Trophoblast cell (in vitro differentiated cells and primary cell): ENCODE data around the gene CNOT1.
A peak's percentile ranks its signal among the peaks of the same experiment; 100 is the strongest.

Experiments used
- DNase-seq, 2 donors: peaks; one replicate each; pipeline ENCODE4 v3.0.0-alpha.2; 2016
- H2AFZ ChIP-seq: 2 replicates; pipeline ENCODE4 v1.6.1; 2013; ENCODE audit warnings: low read length, moderate library complexity, mild to moderate bottlenecking; ENCODE audit not compliant: insufficient read depth, poor library complexity
- H2AK5ac ChIP-seq: 2 replicates; pipeline ENCODE4 v1.6.1; 2013; ENCODE audit warnings: mild to moderate bottlenecking, low read length
- H2BK120ac ChIP-seq: 2 replicates; pipeline ENCODE4 v1.6.1; 2013; ENCODE audit warnings: low read length, mild to moderate bottlenecking, moderate library complexity; ENCODE audit not compliant: insufficient read depth, poor library complexity
- H2BK12ac ChIP-seq: 2 replicates; pipeline ENCODE4 v1.6.1; 2013; ENCODE audit warnings: mild to moderate bottlenecking, low read length, moderate library complexity
- H2BK5ac ChIP-seq: 2 replicates; pipeline ENCODE4 v1.6.1; 2013; ENCODE audit warnings: low read length, low read depth, moderate library complexity, mild to moderate bottlenecking; ENCODE audit not compliant: poor library complexity
- H3K14ac ChIP-seq: 2 replicates; pipeline ENCODE4 v1.6.1; 2013; ENCODE audit warnings: mild to moderate bottlenecking, low read length
- H3K18ac ChIP-seq: 2 replicates; pipeline ENCODE4 v1.6.1; 2013; ENCODE audit warnings: mild to moderate bottlenecking, low read length
- H3K23ac ChIP-seq: 2 replicates; pipeline ENCODE4 v1.6.1; 2013; ENCODE audit warnings: low read length
- H3K27ac ChIP-seq: 2 replicates; pipeline ENCODE4 v1.5.1; 2013; ENCODE audit warnings: low read depth, mild to moderate bottlenecking, inconsistent platforms, low read length, moderate library complexity
- H3K27me3 ChIP-seq: 2 replicates; pipeline ENCODE4 v1.6.1; 2013; ENCODE audit warnings: inconsistent platforms, mild to moderate bottlenecking, low read length, moderate library complexity; ENCODE audit not compliant: insufficient read depth
- H3K36me3 ChIP-seq, 2 experiments: 1 replicate in 1 of 2; 2 replicates in 1 of 2; pipeline ENCODE4 v1.6.1; 2013; ENCODE audit warnings: low read length in 2 of 2, mild to moderate bottlenecking in 2 of 2, moderate library complexity in 1 of 2; ENCODE audit not compliant: insufficient read depth in 2 of 2, control insufficient read depth in 1 of 2
- H3K4ac ChIP-seq: 2 replicates; pipeline ENCODE4 v1.6.1; 2013; ENCODE audit warnings: low read depth, mild to moderate bottlenecking, low read length, moderate library complexity
- H3K4me1 ChIP-seq, 2 experiments: 1 replicate in 1 of 2; 2 replicates in 1 of 2; pipeline ENCODE4 v1.6.1; 2013; ENCODE audit warnings: low read length in 2 of 2, mild to moderate bottlenecking in 2 of 2, moderate library complexity in 1 of 2; ENCODE audit not compliant: insufficient read depth in 2 of 2, control insufficient read depth in 1 of 2
- H3K4me2 ChIP-seq: 2 replicates; pipeline ENCODE4 v1.6.1; 2013; ENCODE audit warnings: inconsistent platforms, mild to moderate bottlenecking, low read length, moderate library complexity
- H3K4me3 ChIP-seq: 2 replicates; pipeline ENCODE4 v1.5.1; 2013; ENCODE audit warnings: mild to moderate bottlenecking, low read depth, low read length, inconsistent platforms
- H3K79me1 ChIP-seq: one replicate; pipeline ENCODE4 v1.6.1; 2013; ENCODE audit warnings: low read length
- H3K79me2 ChIP-seq: 2 replicates; pipeline ENCODE4 v1.6.1; 2013; ENCODE audit warnings: low read length, mild to moderate bottlenecking; ENCODE audit not compliant: control insufficient read depth, insufficient read depth, poor library complexity
- H3K9ac ChIP-seq: 2 replicates; pipeline ENCODE4 v1.6.1; 2013; ENCODE audit warnings: mild to moderate bottlenecking, low read length
- H3K9me3 ChIP-seq: 2 replicates; pipeline ENCODE4 v1.6.1; 2013; ENCODE audit warnings: low read depth, mild to moderate bottlenecking, control low read depth, inconsistent platforms, low read length; ENCODE audit not compliant: insufficient read depth
- H4K12ac ChIP-seq: 2 replicates; pipeline ENCODE4 v1.6.1; 2013; ENCODE audit warnings: low read depth, mild to moderate bottlenecking, low read length, moderate library complexity
- H4K8ac ChIP-seq: 2 replicates; pipeline ENCODE4 v1.6.1; 2013; ENCODE audit warnings: low read depth, mild to moderate bottlenecking, low read length, moderate library complexity
- H4K91ac ChIP-seq: one replicate; pipeline ENCODE4 v1.6.1; 2013; ENCODE audit warnings: low read depth, mild to moderate bottlenecking, low read length, moderate library complexity
- WGBS: extraction: QIAGEN DNeasy Blood & Tissue Kit; methylation state at CpG from one replicate; pipeline ENCODE4 v1.1.7; 2013; ENCODE audit warnings: missing lambda C conversion rate; ENCODE audit not compliant: insufficient read length, insufficient coverage; ENCODE audit errors: extremely low coverage; 5-methylcytosine and 5-hydroxymethylcytosine counted together

CNOT1 gene

DNA sequence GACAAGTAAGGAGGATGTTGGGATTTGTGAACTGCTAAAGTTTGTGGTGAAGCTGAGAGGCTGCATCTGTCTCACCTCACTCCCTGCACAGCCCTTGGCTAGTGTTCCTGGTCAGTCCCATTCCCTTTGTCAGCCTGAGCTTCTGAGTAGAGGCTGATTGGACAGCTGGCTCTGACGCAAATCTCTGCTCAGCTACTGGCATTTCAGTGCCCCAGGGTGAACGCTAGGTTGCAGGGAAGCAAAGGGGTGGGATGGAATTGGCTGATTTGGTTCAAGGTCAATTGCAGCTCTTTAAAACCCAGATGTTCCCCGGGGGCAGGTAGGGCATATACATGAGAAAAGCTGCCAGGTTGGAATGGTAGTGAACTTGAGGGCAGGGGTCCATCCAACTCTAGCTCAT is 23.1 kb upstream of the CNOT1 start:
- Histone ChIP-seq H3K9me3 (no peaks in the 10 kb centered on the region), H4K12ac (no peak overlapping the region), H3K14ac (no peak overlapping the region), H3K9ac (no peak overlapping the region), H3K4ac (no peak overlapping the region), H3K18ac (no peak overlapping the region), H2BK12ac (no peak overlapping the region), H2AFZ (peak overlapping the region; percentile 25), H3K27me3 (no peaks in the 10 kb centered on the region), H3K79me1 (no peaks in the 10 kb centered on the region), H3K23ac (no peak overlapping the region), H3K36me3 (no peaks in the 10 kb centered on the region), H2BK5ac (no peak overlapping the region), H3K79me2 (no peaks in the 10 kb centered on the region), H3K27ac (no peak overlapping the region), H4K91ac (no peak overlapping the region), H2BK120ac (no peak overlapping the region), H3K4me3 (no peak overlapping the region), H4K8ac (no peak overlapping the region), H3K4me1 (peaks cover 2 to 5% of the 10 kb centered on the region in 2 experiments), H2AK5ac (no peak overlapping the region), H3K4me2 (no peak overlapping the region)
- WGBS: no CpG with 5 or more reads among the region's 3 CpGs
- DNase-seq: peak in 1 of 2 donors; percentile 59

DNA sequence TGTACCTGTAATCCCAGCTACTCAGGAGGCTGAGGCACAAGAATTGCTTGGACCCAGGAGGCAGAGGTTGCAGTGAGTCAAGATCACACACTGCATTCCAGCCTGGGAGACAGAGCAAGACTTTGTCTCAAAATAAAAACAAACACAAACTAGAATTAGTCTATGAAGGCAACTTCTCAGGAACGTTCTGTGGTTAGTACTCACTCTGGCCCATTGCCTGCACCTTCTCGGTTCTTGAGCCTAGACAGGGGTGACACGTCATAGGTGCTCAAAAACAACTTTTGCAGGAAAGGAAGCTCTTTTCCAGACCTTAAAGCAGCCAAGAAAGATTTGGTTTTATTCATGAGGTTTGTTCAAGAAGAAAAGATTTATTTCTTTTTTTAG is 22.3 kb upstream of the CNOT1 start:
- WGBS: no CpG with 5 or more reads among the region's 3 CpGs
- H3K27me3 ChIP-seq: no peaks in the 10 kb centered on the region

DNA sequence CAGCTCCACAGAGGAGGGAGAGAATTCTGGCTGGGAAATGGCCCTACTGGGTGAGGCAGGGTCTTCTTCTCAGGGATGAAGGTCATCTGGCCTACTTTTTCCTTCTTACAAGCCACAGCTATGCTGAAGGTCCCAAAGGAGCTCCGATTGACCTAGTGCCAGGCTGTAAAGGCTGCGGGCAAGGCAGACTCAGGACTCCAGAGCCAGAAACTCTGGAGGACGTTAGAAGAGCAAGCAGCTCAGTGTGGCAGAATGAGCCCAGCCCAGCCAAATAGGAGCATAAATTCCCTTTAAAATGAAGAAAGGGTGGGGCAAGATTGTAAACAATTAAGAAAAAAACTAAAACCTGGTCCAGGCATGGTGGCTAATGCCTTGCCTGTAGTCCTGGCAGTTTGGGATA is 20.1 kb upstream of the CNOT1 start:
- Histone ChIP-seq H2AK5ac (no peak overlapping the region), H3K4ac (no peak overlapping the region), H4K91ac (no peak overlapping the region), H3K9ac (no peak overlapping the region), H3K14ac (no peak overlapping the region), H3K4me1 (peaks cover 2 to 5% of the 10 kb centered on the region in 2 experiments), H3K9me3 (no peaks in the 10 kb centered on the region), H3K27ac (no peak overlapping the region), H2BK120ac (no peak overlapping the region), H2BK12ac (no peak overlapping the region), H4K12ac (no peak overlapping the region), H3K4me3 (no peak overlapping the region), H2BK5ac (no peak overlapping the region), H3K79me2 (no peaks in the 10 kb centered on the region), H3K18ac (no peak overlapping the region), H3K23ac (no peak overlapping the region), H3K36me3 (no peaks in the 10 kb centered on the region), H3K4me2 (no peak overlapping the region), H3K27me3 (no peaks in the 10 kb centered on the region), H3K79me1 (no peaks in the 10 kb centered on the region), H4K8ac (no peak overlapping the region), H2AFZ (no peak overlapping the region)
- DNase-seq: no peak
- no CpG with 5 or more reads among the region's 3 CpGs for WGBS

More for the DNA sequence above, 22.3 kb upstream of the CNOT1 start:
- H3K9ac ChIP-seq: no peak overlapping the region
- no peak overlapping the region for H2AK5ac ChIP-seq
- H2BK5ac ChIP-seq: no peak overlapping the region
- H3K36me3 ChIP-seq: no peaks in the 10 kb centered on the region
- H2BK120ac ChIP-seq: no peak overlapping the region
- no peak overlapping the region for H3K14ac ChIP-seq
- peaks cover 2 to 5% of the 10 kb centered on the region in 2 experiments for H3K4me1 ChIP-seq
- H3K23ac ChIP-seq: no peak overlapping the region
- H4K8ac ChIP-seq: no peak overlapping the region
- no peak overlapping the region for H4K12ac ChIP-seq
- no peaks in the 10 kb centered on the region for H3K9me3 ChIP-seq
- H2BK12ac ChIP-seq: no peak overlapping the region
- H2AFZ ChIP-seq: no peak overlapping the region
- H3K79me2 ChIP-seq: no peaks in the 10 kb centered on the region
- H4K91ac ChIP-seq: no peak overlapping the region
- DNase-seq: no peak
- no peak overlapping the region for H3K4me3 ChIP-seq
- no peak overlapping the region for H3K27ac ChIP-seq
- H3K4me2 ChIP-seq: no peak overlapping the region
- H3K18ac ChIP-seq: no peak overlapping the region
- no peaks in the 10 kb centered on the region for H3K79me1 ChIP-seq
- no peak overlapping the region for H3K4ac ChIP-seq

DNA sequence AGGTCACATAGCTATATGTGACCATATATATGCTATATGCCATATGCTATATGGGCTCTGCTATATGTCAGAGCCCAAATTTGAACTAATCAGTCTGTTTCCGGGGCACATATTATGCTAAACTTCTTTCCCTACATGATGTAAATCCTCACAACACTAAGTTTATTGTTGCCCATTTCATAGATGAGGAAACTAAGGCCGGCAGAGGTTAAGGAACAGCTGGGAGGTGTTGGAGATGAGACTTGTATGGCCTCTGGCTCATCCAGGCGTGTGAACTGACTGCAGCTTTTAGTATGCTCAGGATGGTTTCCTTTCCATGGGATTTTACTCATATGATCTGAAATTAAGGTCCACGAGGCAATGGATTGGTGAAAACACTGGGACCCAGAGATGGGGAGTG is 17.5 kb upstream of the CNOT1 start:
- no peak overlapping the region for H3K18ac ChIP-seq
- no CpG with 5 or more reads among the region's 4 CpGs for WGBS
- H3K36me3 ChIP-seq: no peaks in the 10 kb centered on the region
- no peak overlapping the region for H3K14ac ChIP-seq
- H4K91ac ChIP-seq: no peak overlapping the region
- H3K23ac ChIP-seq: no peak overlapping the region
- no peak overlapping the region for H2BK120ac ChIP-seq
- no peak overlapping the region for H3K4me2 ChIP-seq
- H4K12ac ChIP-seq: no peak overlapping the region
- no peak overlapping the region for H2BK5ac ChIP-seq
- H3K4me3 ChIP-seq: no peak overlapping the region
- H2BK12ac ChIP-seq: no peak overlapping the region
- no peak overlapping the region for H4K8ac ChIP-seq
- no peak for DNase-seq
- no peak overlapping the region for H2AK5ac ChIP-seq
- no peaks in the 10 kb centered on the region for H3K4me1 ChIP-seq
- no peak overlapping the region for H3K4ac ChIP-seq
- H3K79me2 ChIP-seq: no peaks in the 10 kb centered on the region
- no peak overlapping the region for H3K27ac ChIP-seq
- no peak overlapping the region for H2AFZ ChIP-seq
- H3K9me3 ChIP-seq: no peaks in the 10 kb centered on the region
- H3K79me1 ChIP-seq: no peaks in the 10 kb centered on the region
- H3K9ac ChIP-seq: peak overlapping the region; percentile 65
- no peaks in the 10 kb centered on the region for H3K27me3 ChIP-seq
